Activated CD8-positive, alpha-beta T cell treated with anti-CD3 and anti-CD28 coated beads for 36 hours (primary cell): Measurements from ENCODE around the gene TAF1C. TPM values are rescaled to one million over a fixed set of nuclear protein-coding genes. Genes with fewer than 3 reads are reported as not detected.

Experiments used
- ATAC-seq: fragments of 200-7000 bp; cut with Tn5 transposase; one replicate; pipeline ENCODE4 v1.10.0; 2021; ENCODE audit warnings: mild to moderate bottlenecking, moderate library complexity
- CTCF ChIA-PET: fragments of 350-600 bp; sonication (Branson Sonifier 250); formaldehyde crosslinking; loops from one replicate; lab custom pipeline; 2021; ENCODE audit warnings: antibody characterized with exemption; lab: Charles Lee
- POLR2A ChIA-PET: fragments of 350-600 bp; sonication (Branson Sonifier 250); formaldehyde crosslinking; loops from one replicate; lab custom pipeline; 2021; ENCODE audit warnings: antibody characterized with exemption; lab: Charles Lee
- DNase-seq: peaks from one replicate; pipeline ENCODE4 v3.0.0-alpha.2; 2020
- H3K27ac Mint-ChIP-seq: one replicate; pipeline ENCODE4 v1.8.0; 2021; ENCODE audit warnings: mild to moderate bottlenecking, mixed read lengths
- H3K27me3 Mint-ChIP-seq: one replicate; pipeline ENCODE4 v1.8.0; 2021; ENCODE audit warnings: mixed read lengths
- H3K36me3 Mint-ChIP-seq: one replicate; pipeline ENCODE4 v1.8.0; 2021; ENCODE audit warnings: low read depth, mixed read lengths
- H3K4me1 Mint-ChIP-seq: one replicate; pipeline ENCODE4 v1.8.0; 2021; ENCODE audit warnings: low read depth, mixed read lengths
- H3K4me3 Mint-ChIP-seq: one replicate; pipeline ENCODE4 v1.8.0; 2021; ENCODE audit warnings: mild to moderate bottlenecking, moderate library complexity, mixed read lengths
- H3K9me3 Mint-ChIP-seq: one replicate; pipeline ENCODE4 v1.8.0; 2021; ENCODE audit warnings: mixed read lengths
- intact Hi-C: fragments of 100-400 bp; cut with micrococcal nuclease; formaldehyde crosslinking; loops from one replicate; pipeline ENCODE4 v1.10.0; 2022
- total RNA-seq, 2 experiments: library from RNA; stranded (reverse); gene quantifications; one replicate each; pipeline ENCODE4 v1.2.3, GENCODE V29; 2021
- TF ChIP-seq, protein P1 (sequence below): fragments of 200-600 bp; IDR thresholded peaks from one replicate; pipeline ENCODE4 v1.8.0; 2022; ENCODE audit warnings: antibody characterized with exemption, mild to moderate bottlenecking

TAF1C gene
- total RNA-seq, 2 experiments from 2014 or later: 59.3 to 62.6 TPM

DNA sequence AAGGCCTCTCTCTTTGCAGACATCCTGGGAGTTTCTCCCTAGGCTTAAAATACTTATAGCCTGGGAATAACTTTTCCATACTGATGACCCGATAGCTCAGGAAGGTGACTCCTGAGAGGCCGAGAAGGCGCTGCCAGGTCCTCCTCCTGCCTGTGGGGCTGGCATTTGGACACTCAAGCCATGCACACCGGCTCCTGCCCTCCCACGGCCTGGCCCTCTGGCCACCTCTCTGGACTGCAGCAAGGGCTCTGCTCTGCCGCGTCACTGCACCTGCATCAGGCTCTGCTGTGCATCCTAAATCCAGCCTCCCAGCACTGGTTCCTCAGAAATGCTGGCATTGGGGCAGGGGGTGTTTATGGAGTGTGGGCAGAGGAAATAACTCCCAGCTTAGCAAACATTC lies 38.7 kb upstream of the TAF1C start:
- TF ChIP-seq, protein P1, sequence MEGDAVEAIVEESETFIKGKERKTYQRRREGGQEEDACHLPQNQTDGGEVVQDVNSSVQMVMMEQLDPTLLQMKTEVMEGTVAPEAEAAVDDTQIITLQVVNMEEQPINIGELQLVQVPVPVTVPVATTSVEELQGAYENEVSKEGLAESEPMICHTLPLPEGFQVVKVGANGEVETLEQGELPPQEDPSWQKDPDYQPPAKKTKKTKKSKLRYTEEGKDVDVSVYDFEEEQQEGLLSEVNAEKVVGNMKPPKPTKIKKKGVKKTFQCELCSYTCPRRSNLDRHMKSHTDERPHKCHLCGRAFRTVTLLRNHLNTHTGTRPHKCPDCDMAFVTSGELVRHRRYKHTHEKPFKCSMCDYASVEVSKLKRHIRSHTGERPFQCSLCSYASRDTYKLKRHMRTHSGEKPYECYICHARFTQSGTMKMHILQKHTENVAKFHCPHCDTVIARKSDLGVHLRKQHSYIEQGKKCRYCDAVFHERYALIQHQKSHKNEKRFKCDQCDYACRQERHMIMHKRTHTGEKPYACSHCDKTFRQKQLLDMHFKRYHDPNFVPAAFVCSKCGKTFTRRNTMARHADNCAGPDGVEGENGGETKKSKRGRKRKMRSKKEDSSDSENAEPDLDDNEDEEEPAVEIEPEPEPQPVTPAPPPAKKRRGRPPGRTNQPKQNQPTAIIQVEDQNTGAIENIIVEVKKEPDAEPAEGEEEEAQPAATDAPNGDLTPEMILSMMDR: no peak
- intact Hi-C loops: no loop called here
- no peaks in the 10 kb centered on the region for H3K4me1 Mint-ChIP-seq
- POLR2A ChIA-PET: no interaction called here
- DNase-seq: no peak
- H3K4me3 Mint-ChIP-seq: no peak overlapping the region
- H3K36me3 Mint-ChIP-seq: no peaks in the 10 kb centered on the region
- H3K9me3 Mint-ChIP-seq: no peaks in the 10 kb centered on the region
- CTCF ChIA-PET: no interaction called here
- peaks cover 8% of the 10 kb centered on the region for H3K27me3 Mint-ChIP-seq
- ATAC-seq: no peak
- no peak overlapping the region for H3K27ac Mint-ChIP-seq

DNA sequence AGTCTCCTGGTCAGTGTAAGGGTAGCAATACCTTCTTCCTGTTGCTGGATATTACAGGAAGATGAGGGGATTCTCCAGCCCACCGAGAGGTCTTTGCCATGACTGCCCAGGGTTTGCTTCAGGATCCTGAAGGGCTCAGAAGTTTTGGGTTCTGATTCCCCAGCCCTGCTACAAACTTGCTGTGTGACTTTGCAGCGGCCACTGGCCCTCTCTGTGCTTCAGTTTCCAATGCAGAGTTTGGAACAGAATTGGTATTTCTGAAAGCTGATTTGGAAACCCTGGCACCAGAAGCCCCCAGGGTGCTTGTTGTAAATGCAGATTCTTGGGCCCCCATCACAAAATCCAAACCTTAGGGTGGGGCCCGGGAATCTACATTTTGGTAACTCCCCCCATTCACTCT lies 38.3 kb upstream of the TAF1C start:
- no peak overlapping the region for H3K4me3 Mint-ChIP-seq
- TF ChIP-seq, protein P1: no peak
- no peak overlapping the region for H3K27ac Mint-ChIP-seq
- ChIA-PET CTCF (no interaction called here), POLR2A (no interaction called here)
- intact Hi-C loops: no loop called here
- H3K4me1 Mint-ChIP-seq: no peaks in the 10 kb centered on the region
- ATAC-seq (no peak), DNase-seq (no peak)
- H3K27me3 Mint-ChIP-seq: peaks cover 8% of the 10 kb centered on the region
- no peaks in the 10 kb centered on the region for H3K9me3 Mint-ChIP-seq
- no peaks in the 10 kb centered on the region for H3K36me3 Mint-ChIP-seq

DNA sequence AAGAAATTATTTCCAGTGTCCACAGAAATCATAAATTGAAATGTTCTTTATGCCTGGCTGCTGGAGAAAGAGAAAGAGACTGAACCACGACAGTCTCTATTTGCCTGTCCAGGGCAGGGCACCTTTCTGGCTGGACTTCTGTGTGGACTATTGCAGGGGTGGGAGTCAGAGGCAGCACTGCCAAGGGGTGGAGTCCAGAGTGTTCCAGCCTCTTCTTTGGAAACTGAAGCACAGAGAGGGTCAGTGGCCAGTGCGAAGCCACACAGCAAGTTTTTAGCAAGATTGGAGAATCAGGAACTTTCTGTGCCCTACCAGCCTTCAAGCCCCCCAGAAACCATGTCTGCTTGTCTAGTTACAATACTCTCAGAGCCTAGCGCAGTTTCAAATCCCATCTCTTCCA lies 37.7 kb upstream of the TAF1C start:
- no peaks in the 10 kb centered on the region for H3K9me3 Mint-ChIP-seq
- DNase-seq (no peak), ATAC-seq (no peak)
- no peaks in the 10 kb centered on the region for H3K36me3 Mint-ChIP-seq
- H3K27me3 Mint-ChIP-seq: peaks cover 8% of the 10 kb centered on the region
- TF ChIP-seq, protein P1: no peak
- POLR2A ChIA-PET: no interaction called here
- H3K4me3 Mint-ChIP-seq: no peak overlapping the region
- H3K4me1 Mint-ChIP-seq: no peaks in the 10 kb centered on the region
- intact Hi-C loops: no loop called here
- CTCF ChIA-PET: no interaction called here
- H3K27ac Mint-ChIP-seq: no peak overlapping the region

DNA sequence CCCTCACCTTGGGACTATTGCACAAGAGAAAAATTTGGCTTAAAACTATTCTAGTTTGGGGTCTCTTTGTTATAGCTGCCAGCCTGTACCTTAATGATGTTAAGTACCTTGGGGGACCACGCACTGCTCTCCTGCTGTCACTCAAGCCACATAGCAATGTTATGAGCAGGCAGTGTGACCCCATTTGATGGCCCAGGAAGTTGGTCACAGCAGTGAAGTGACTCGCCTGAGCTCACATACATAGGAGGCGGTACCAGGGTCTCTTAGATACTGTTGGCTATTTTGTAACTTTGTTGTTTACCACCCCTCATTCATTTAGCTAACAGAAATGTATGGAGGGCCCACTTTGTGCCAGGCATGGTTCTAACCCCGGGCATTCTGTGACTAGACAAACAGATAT lies 36.6 kb upstream of the TAF1C start:
- Mint-ChIP-seq H3K4me3 (no peak overlapping the region), H3K9me3 (no peaks in the 10 kb centered on the region), H3K27ac (no peak overlapping the region), H3K27me3 (peaks cover 8% of the 10 kb centered on the region), H3K4me1 (no peaks in the 10 kb centered on the region), H3K36me3 (no peaks in the 10 kb centered on the region)
- ATAC-seq (peak; percentile 58), DNase-seq (no peak)
- TF ChIP-seq, protein P1: no peak
- ChIA-PET POLR2A (no interaction called here), CTCF (interaction anchor here (1.6 kb wide), 1 partner anchor 53 kb away, joined by 3 read pairs; no protein-coding TSS in a partner anchor)
- intact Hi-C loops: no loop called here

DNA sequence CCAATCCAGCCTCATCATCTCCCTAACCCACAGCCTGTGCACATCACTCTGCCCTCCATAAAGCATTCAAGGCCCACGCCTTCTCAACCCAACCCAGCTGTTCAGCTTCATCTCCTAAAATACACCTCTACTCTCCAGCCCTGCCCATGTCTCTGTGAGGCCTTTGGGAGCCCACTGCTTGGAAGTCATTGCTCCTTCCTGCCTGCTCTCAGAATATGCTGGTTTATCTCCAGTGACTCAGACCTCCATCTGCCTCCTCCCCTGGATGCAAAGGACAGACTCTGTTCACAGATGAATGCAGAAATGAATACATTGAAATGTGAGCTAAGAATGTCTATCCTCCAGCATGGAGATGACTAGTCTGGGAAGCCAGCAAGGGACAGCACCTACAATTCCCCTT lies 34.0 kb upstream of the TAF1C start:
- no peaks in the 10 kb centered on the region for H3K4me1 Mint-ChIP-seq
- no peaks in the 10 kb centered on the region for H3K9me3 Mint-ChIP-seq
- H3K27ac Mint-ChIP-seq: no peak overlapping the region
- H3K27me3 Mint-ChIP-seq: peaks cover 2% of the 10 kb centered on the region
- H3K4me3 Mint-ChIP-seq: no peak overlapping the region
- intact Hi-C loops: no loop called here
- no peak for ATAC-seq
- no peaks in the 10 kb centered on the region for H3K36me3 Mint-ChIP-seq
- ChIA-PET POLR2A (no interaction called here), CTCF (interaction anchor here (1.2 kb wide), 1 partner anchor 56 kb away, joined by 3 read pairs; no protein-coding TSS in a partner anchor)
- TF ChIP-seq, protein P1: no peak
- no peak for DNase-seq
